Liver (tissue), 9 donors: ENCODE measurements around the gene PPP1R3E. TPM values are rescaled to one million over a fixed set of nuclear protein-coding genes. Genes with fewer than 3 reads are reported as not detected.
"Not testable (repeated sequence)": the region's sequence is repeated elsewhere in the genome, so short reads cannot be mapped to it uniquely, and the experiment has no call there.

Source experiments
- DNase-seq: peaks from one replicate; pipeline ENCODE4 v3.0.0-alpha.2; 2017; ENCODE audit warnings: low spot score
- H3K27ac ChIP-seq, 2 donors: one replicate each; pipeline ENCODE4 v1.7.0; 2013; ENCODE audit warnings: inconsistent platforms in 2 of 2, low read length in 2 of 2, control low read depth in 1 of 2, low read depth in 1 of 2, mild to moderate bottlenecking in 1 of 2
- H3K27me3 ChIP-seq, 4 donors: one replicate each; pipeline versions ENCODE4 v1.6.1 to v1.7.0; 2013; ENCODE audit warnings: low read length in 3 of 4, inconsistent platforms in 1 of 4, mild to moderate bottlenecking in 1 of 4, moderate library complexity in 1 of 4; ENCODE audit not compliant: control insufficient read depth in 4 of 4, insufficient read depth in 4 of 4
- H3K36me3 ChIP-seq, 4 donors: one replicate each; pipeline versions ENCODE4 v1.6.1 to v1.7.0; 2013; ENCODE audit warnings: low read length in 3 of 4, mild to moderate bottlenecking in 3 of 4, low read depth in 1 of 4, moderate library complexity in 1 of 4; ENCODE audit not compliant: control insufficient read depth in 4 of 4, insufficient read depth in 3 of 4
- H3K4me1 ChIP-seq, 4 donors: one replicate each; pipeline versions ENCODE4 v1.6.1 to v1.7.0; 2013; ENCODE audit warnings: low read length in 3 of 4, mild to moderate bottlenecking in 3 of 4, moderate library complexity in 1 of 4; ENCODE audit not compliant: control insufficient read depth in 4 of 4, insufficient read depth in 4 of 4
- H3K4me3 ChIP-seq, 3 donors: one replicate each; pipeline versions ENCODE4 v1.6.1 to v1.7.0; 2013; ENCODE audit warnings: low read length in 3 of 3, control low read depth in 1 of 3, low read depth in 1 of 3, mild to moderate bottlenecking in 1 of 3
- H3K9ac ChIP-seq, 2 donors: one replicate each; pipeline ENCODE4 v1.7.0; 2013; ENCODE audit warnings: low read length in 2 of 2, mild to moderate bottlenecking in 2 of 2, moderate library complexity in 2 of 2, control low read depth in 1 of 2, low read depth in 1 of 2
- H3K9me3 ChIP-seq, 4 donors: one replicate each; pipeline versions ENCODE4 v1.6.1 to v1.7.0; 2013; ENCODE audit warnings: low read length in 3 of 4; ENCODE audit not compliant: control insufficient read depth in 4 of 4
- ATF3 ChIP-seq: IDR thresholded peaks from 2 replicates; pipeline ENCODE4 v1.6.1; 2016; ENCODE audit warnings: antibody characterized with exemption
- GABPA ChIP-seq, 2 donors: IDR thresholded peaks in 1 of 2; conservative IDR thresholded peaks in 1 of 2; 2 replicates each; pipeline ENCODE4 v1.6.1; 2016; ENCODE audit warnings: antibody characterized with exemption in 2 of 2, mild to moderate bottlenecking in 1 of 2, moderate library complexity in 1 of 2
- MAX ChIP-seq: IDR thresholded peaks from 2 replicates; pipeline ENCODE4 v1.6.1; 2016; ENCODE audit warnings: antibody characterized with exemption
- NR2F2 ChIP-seq: IDR thresholded peaks from 2 replicates; pipeline ENCODE4 v1.6.1; 2016; ENCODE audit warnings: antibody characterized with exemption
- RAD21 ChIP-seq, 2 donors: IDR thresholded peaks; 2 replicates each; pipeline ENCODE4 v1.6.1; 2016; ENCODE audit warnings: antibody characterized with exemption in 2 of 2, mild to moderate bottlenecking in 2 of 2
- RXRA ChIP-seq, 2 donors: IDR thresholded peaks; 2 replicates each; pipeline ENCODE4 v1.6.1; 2017 to 2018; ENCODE audit warnings: antibody characterized with exemption in 2 of 2, mild to moderate bottlenecking in 1 of 2
- TAF1 ChIP-seq: conservative IDR thresholded peaks from 2 replicates; pipeline ENCODE4 v1.6.1; 2016; ENCODE audit warnings: antibody characterized with exemption, mild to moderate bottlenecking
- ZBTB33 ChIP-seq: IDR thresholded peaks from 2 replicates; pipeline ENCODE4 v1.6.1; 2016; ENCODE audit warnings: antibody characterized with exemption
- WGBS: extraction: QIAGEN DNeasy Blood & Tissue Kit; methylation state at CpG from one replicate; pipeline ENCODE4 v1.1.7; 2013; 5-methylcytosine and 5-hydroxymethylcytosine counted together
- polyA plus RNA-seq, 2 donors: library from polyadenylated mRNA; stranded (reverse) in 1 of 2; unstranded in 1 of 2; fragments of 200-250 nt in 1 of 2; fragments of >200 nt in 1 of 2; fragmentation: Nextera tagmentation in 1 of 2; extraction: Ambion mirVana in 1 of 2; gene quantifications; one replicate each; pipeline versions ENCODE4 v1.2.1 to v1.2.3, GENCODE V29; 2013 to 2015
- total RNA-seq, 2 donors: library from RNA; depleted of rRNA; stranded (reverse); fragments of >200 nt; gene quantifications; one replicate each; pipeline ENCODE4 v1.2.3, GENCODE V29; 2014
- TF ChIP-seq, protein P1 (sequence below): IDR thresholded peaks from 2 replicates; pipeline ENCODE4 v1.6.1; 2016; ENCODE audit warnings: antibody characterized with exemption, mild to moderate bottlenecking
- donor health status: healthy.
- donor health status: healthy.
- donor health status: healthy.
- donor health status: healthy.
- donor health status: healthy.

PPP1R3E gene
- total and polyA plus RNA-seq, 4 donors: 2.5 to 4.7 (median 3.6) TPM

DNA sequence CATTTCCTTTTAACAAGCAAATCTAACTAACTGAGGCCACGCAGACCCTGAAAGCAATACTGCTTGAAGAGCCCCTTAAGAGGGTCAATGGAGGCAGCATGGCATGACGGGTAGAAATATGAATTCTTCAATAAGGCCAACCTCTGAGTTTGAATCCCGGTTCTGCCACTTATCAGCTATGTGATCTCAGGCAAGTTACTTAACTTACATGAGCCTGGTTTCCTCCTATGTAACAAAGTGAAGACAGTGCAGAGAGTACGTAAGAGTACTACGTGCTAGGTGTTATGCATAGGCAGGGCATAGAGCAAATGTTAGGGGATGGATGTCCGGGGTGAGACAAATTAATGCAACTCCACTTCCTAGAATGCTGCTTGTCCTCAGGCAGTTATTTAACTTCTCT lies 21.4 kb downstream of the PPP1R3E start (continued):
- TF ChIP-seq TAF1: no peak

- not testable (repeated sequence) for H3K27ac ChIP-seq, H3K9me3 ChIP-seq, H3K9ac ChIP-seq, H3K4me3 ChIP-seq, H3K4me1 ChIP-seq, H3K27me3 ChIP-seq, DNase-seq
- H3K36me3 ChIP-seq: peaks cover 0 to 13% (median 5%) of the 10 kb centered on the region in 4 donors
- 95% methylated on average over 6 of the region's 6 CpGs for WGBS
These were observed 24.7 kb downstream of the PPP1R3E start for GRCh38 chr14:23277928-23278327.

- no peak for TF ChIP-seq GABPA (IDR thresholded peaks at IDR 0.05 in 1 of 2, conservative IDR thresholded peaks at IDR 0.05 in 1 of 2)
- TF ChIP-seq, protein P1, sequence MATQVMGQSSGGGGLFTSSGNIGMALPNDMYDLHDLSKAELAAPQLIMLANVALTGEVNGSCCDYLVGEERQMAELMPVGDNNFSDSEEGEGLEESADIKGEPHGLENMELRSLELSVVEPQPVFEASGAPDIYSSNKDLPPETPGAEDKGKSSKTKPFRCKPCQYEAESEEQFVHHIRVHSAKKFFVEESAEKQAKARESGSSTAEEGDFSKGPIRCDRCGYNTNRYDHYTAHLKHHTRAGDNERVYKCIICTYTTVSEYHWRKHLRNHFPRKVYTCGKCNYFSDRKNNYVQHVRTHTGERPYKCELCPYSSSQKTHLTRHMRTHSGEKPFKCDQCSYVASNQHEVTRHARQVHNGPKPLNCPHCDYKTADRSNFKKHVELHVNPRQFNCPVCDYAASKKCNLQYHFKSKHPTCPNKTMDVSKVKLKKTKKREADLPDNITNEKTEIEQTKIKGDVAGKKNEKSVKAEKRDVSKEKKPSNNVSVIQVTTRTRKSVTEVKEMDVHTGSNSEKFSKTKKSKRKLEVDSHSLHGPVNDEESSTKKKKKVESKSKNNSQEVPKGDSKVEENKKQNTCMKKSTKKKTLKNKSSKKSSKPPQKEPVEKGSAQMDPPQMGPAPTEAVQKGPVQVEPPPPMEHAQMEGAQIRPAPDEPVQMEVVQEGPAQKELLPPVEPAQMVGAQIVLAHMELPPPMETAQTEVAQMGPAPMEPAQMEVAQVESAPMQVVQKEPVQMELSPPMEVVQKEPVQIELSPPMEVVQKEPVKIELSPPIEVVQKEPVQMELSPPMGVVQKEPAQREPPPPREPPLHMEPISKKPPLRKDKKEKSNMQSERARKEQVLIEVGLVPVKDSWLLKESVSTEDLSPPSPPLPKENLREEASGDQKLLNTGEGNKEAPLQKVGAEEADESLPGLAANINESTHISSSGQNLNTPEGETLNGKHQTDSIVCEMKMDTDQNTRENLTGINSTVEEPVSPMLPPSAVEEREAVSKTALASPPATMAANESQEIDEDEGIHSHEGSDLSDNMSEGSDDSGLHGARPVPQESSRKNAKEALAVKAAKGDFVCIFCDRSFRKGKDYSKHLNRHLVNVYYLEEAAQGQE: no peak
- no peak for TF ChIP-seq MAX
- TF ChIP-seq RXRA (IDR thresholded peaks at IDR 0.05): no peak
- TF ChIP-seq NR2F2: no peak
- TF ChIP-seq ATF3: no peak
- no peak for TF ChIP-seq TAF1
- no peak for TF ChIP-seq ZBTB33
- Histone ChIP-seq H3K27ac (no peak overlapping the region), H3K27me3 (no peaks in the 10 kb centered on the region), H3K9me3 (no peaks in the 10 kb centered on the region), H3K4me1 (no peaks in the 10 kb centered on the region), H3K4me3 (no peak overlapping the region), H3K36me3 (peaks cover 0 to 13% (median 5%) of the 10 kb centered on the region in 4 donors), H3K9ac (no peak overlapping the region)
- 80% methylated on average over 3 of the region's 3 CpGs for WGBS
- DNase-seq: no peak
These were observed 25.5 kb downstream of the PPP1R3E start for GRCh38 chr14:23277189-23277588.

DNA sequence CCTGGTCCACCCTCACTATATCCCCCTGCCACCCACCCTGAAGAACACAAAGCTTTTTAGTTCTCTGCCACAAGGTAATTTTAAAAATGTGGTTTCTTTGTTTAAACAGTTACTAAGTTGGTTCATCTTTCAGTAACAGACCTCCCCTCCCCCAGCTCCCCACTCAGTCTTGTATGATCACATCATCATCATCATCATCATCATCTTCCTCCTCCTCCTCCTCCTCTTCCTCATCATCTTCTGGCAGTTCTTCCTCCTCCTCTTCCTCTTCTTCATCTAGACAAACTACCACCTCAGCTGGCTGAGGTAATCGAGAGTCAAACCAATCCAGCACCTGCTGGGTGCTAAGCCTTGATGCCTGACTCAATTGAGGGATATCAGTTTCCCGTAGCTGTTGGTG lies 27.2 kb downstream of the PPP1R3E start:
- Histone ChIP-seq H3K27ac (no peak overlapping the region), H3K4me3 (no peak overlapping the region), H3K36me3 (peaks cover 0 to 13% (median 5%) of the 10 kb centered on the region in 4 donors), H3K9ac (no peak overlapping the region), H3K4me1 (no peaks in the 10 kb centered on the region), H3K9me3 (no peaks in the 10 kb centered on the region), H3K27me3 (no peaks in the 10 kb centered on the region)
- no peak for TF ChIP-seq RAD21 (IDR thresholded peaks at IDR 0.05)
- DNase-seq: no peak
- 96% methylated on average over 2 of the region's 2 CpGs for WGBS
